SK-N-SH (cell line): ENCODE results near the gene KRTAP10-5. TPM values are rescaled to one million over a fixed set of nuclear protein-coding genes. Genes with fewer than 3 reads are reported as not detected.

Experiments
- CTCF ChIA-PET: fragments of 300-600, 350-600 bp; formaldehyde crosslinking; extraction: SDS; loops from one replicate; lab custom pipeline; 2021; lab: Yijun Ruan, JAX
- POLR2A ChIA-PET: fragments of 350-600 bp; sonication (Branson Sonifier 250); formaldehyde crosslinking; extraction: SDS; loops from one replicate; lab custom pipeline; 2020; ENCODE audit warnings: antibody characterized with exemption, inconsistent platforms; lab: Yijun Ruan, JAX
- DNase-seq: peaks from one replicate; pipeline ENCODE4 v3.0.0; 2012
- H2AFZ ChIP-seq: fragments of 200-600 bp; sonication (generic); 2 replicates; pipeline ENCODE4 v1.8.1; 2016; ENCODE audit warnings: antibody characterized with exemption, mild to moderate bottlenecking, low read depth
- H3F3A ChIP-seq: fragments of 200-600 bp; sonication (generic); replicated peaks from 2 replicates; pipeline ENCODE3; 2016; ENCODE audit warnings: antibody characterized with exemption, mild to moderate bottlenecking; ENCODE audit not compliant: insufficient read depth
- H3K27ac ChIP-seq, 2 experiments: fragments of 200-500 bp in 1 of 2; fragments of 200-600 bp in 1 of 2; sonication (Bioruptor generic) in 1 of 2; sonication (generic), shearing (Covaris generic) in 1 of 2; 2 replicates each; pipeline versions ENCODE4 v1.5.1 to v1.6.1; 2014 to 2016; ENCODE audit warnings: low read depth in 2 of 2, inconsistent platforms in 1 of 2, low read length in 1 of 2, mild to moderate bottlenecking in 1 of 2, mixed read lengths in 1 of 2
- H3K27me3 ChIP-seq: fragments of 200-600 bp; sonication (generic), shearing (Covaris generic); 2 replicates; pipeline ENCODE4 v1.6.1; 2016; ENCODE audit warnings: mixed run types; ENCODE audit not compliant: insufficient read depth
- H3K36me3 ChIP-seq, 2 experiments: fragments of 200-500 bp in 1 of 2; fragments of 200-600 bp in 1 of 2; sonication (Bioruptor generic) in 1 of 2; sonication (generic) in 1 of 2; replicated peaks in 1 of 2; 2 replicates each; pipeline versions ENCODE3 to v1.5.1; 2014 to 2016; ENCODE audit warnings: low read length in 1 of 2, mild to moderate bottlenecking in 1 of 2; ENCODE audit not compliant: insufficient read depth in 2 of 2, control insufficient read depth in 1 of 2
- H3K4me1 ChIP-seq, 2 experiments: fragments of 200-500 bp in 1 of 2; fragments of 200-600 bp in 1 of 2; sonication (Bioruptor generic) in 1 of 2; sonication (generic), shearing (Covaris generic) in 1 of 2; 2 replicates each; pipeline versions ENCODE4 v1.5.1 to v1.6.1; 2014 to 2016; ENCODE audit warnings: low read depth in 1 of 2, low read length in 1 of 2, mixed run types in 1 of 2; ENCODE audit not compliant: insufficient read depth in 2 of 2, control insufficient read depth in 1 of 2
- H3K4me2 ChIP-seq: fragments of 200-600 bp; sonication (generic), shearing (Covaris generic); 2 replicates; pipeline ENCODE4 v1.6.1; 2017; ENCODE audit warnings: mixed run types
- H3K4me3 ChIP-seq, 2 experiments: fragments of 200-500 bp in 1 of 2; fragments of 200-600 bp in 1 of 2; sonication (Bioruptor generic) in 1 of 2; sonication (generic), shearing (Covaris generic) in 1 of 2; 2 replicates each; pipeline versions ENCODE4 v1.5.1 to v1.8.1; 2014 to 2016; ENCODE audit warnings: low read depth in 2 of 2, inconsistent platforms in 1 of 2, low read length in 1 of 2, mild to moderate bottlenecking in 1 of 2, mixed read lengths in 1 of 2, moderate library complexity in 1 of 2
- H3K79me2 ChIP-seq: fragments of 200-600 bp; sonication (generic); 2 replicates; pipeline ENCODE4 v1.8.1; 2017; ENCODE audit warnings: mild to moderate bottlenecking; ENCODE audit not compliant: insufficient read depth
- H3K9ac ChIP-seq: fragments of 200-600 bp; sonication (generic); 2 replicates; pipeline ENCODE4 v1.6.1; 2017; ENCODE audit warnings: mixed run types
- H3K9me2 ChIP-seq: fragments of 200-600 bp; sonication (generic); 2 replicates; pipeline ENCODE4 v1.6.1; 2017; ENCODE audit warnings: mixed run types
- H3K9me3 ChIP-seq: fragments of 200-600 bp; sonication (generic); 2 replicates; pipeline ENCODE4 v1.6.1; 2017; ENCODE audit warnings: mixed run types, mild to moderate bottlenecking, moderate library complexity
- H4K20me1 ChIP-seq: fragments of 200-600 bp; sonication (generic); 2 replicates; pipeline ENCODE4 v1.6.1; 2017; ENCODE audit warnings: mild to moderate bottlenecking, mixed run types; ENCODE audit not compliant: insufficient read depth
- JUND ChIP-seq: IDR thresholded peaks from 2 replicates; pipeline ENCODE4 v1.4.0; 2012
- WGBS: methylation state at CpG from one replicate; pipeline ENCODE4 v1.1.6; 2017; ENCODE audit warnings: low lambda C conversion rate; 5-methylcytosine and 5-hydroxymethylcytosine counted together
- polyA plus RNA-seq, 3 experiments: library from polyadenylated mRNA; depleted of rRNA; stranded (reverse); fragments of >200 nt; gene quantifications; 2 replicates each; pipeline ENCODE4 v1.2.3, GENCODE V29; 2012
- TF ChIP-seq, protein P1 (sequence below): IDR thresholded peaks from 2 replicates; pipeline ENCODE4 v1.6.1; 2012; ENCODE audit warnings: mild to moderate bottlenecking, low read depth, low read length, moderate library complexity

KRTAP10-5 gene
- polyA plus RNA-seq, 1 of the 3 experiments (the other 2 are of a cell fraction), result not detected

DNA sequence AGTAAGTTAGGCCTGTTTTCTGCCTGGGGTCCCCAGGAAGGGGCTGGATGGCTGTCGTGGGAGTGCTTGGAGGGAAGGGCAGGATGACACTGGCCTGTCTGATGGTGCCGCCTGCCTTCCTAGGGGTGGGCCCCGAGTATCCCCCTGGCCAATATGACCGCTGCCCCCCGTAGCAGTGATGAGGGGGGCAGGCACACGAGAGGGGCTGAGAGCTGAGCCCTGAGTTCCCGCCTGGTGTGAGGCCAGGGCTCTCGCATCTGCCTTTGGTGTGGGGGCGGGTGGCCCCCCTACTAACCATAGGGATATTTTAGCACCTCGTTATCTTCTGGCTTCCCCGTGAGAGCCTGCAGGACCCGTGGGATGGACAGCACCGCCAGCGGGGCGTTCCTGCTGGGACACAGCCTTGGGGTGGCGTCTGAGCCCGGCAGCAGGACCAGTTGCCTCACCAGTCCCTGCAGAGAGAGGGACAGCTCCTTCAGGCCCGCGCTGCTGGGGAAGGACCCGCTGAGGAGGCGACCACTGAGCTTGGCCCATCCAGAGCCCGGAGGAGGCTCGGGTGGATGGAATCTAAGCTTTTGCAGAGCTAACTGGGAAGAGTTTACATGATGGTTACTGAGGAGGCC, 50.8 kb downstream of the KRTAP10-5 start:
- DNase-seq, result no peak
- Histone ChIP-seq H3K4me2 (no peak overlapping the region), H3K4me1 (no peaks in the 10 kb centered on the region; a peak in 1 of 4 replicates), H3K9me3 (no peaks in the 10 kb centered on the region), H3K9me2 (no peaks in the 10 kb centered on the region), H2AFZ (no peak overlapping the region), H3K9ac (no peak overlapping the region), H3K36me3 (no peaks in the 10 kb centered on the region), H3K27me3 (peaks cover 32% of the 10 kb centered on the region; the same call in 1 of the 2 replicates), H3F3A (no peaks in the 10 kb centered on the region), H3K27ac (no peak overlapping the region), H3K79me2 (no peaks in the 10 kb centered on the region), H3K4me3 (no peak overlapping the region), H4K20me1 (no peaks in the 10 kb centered on the region)
- CTCF ChIA-PET, result interaction anchor here (0.8 to 1.2 kb wide), 3 partner anchors 9 to 264 kb away, joined by 3 read pairs; no protein-coding TSS in a partner anchor
- POLR2A ChIA-PET, result no interaction called here
- TF ChIP-seq JUND, result no peak
- TF ChIP-seq, protein P1, sequence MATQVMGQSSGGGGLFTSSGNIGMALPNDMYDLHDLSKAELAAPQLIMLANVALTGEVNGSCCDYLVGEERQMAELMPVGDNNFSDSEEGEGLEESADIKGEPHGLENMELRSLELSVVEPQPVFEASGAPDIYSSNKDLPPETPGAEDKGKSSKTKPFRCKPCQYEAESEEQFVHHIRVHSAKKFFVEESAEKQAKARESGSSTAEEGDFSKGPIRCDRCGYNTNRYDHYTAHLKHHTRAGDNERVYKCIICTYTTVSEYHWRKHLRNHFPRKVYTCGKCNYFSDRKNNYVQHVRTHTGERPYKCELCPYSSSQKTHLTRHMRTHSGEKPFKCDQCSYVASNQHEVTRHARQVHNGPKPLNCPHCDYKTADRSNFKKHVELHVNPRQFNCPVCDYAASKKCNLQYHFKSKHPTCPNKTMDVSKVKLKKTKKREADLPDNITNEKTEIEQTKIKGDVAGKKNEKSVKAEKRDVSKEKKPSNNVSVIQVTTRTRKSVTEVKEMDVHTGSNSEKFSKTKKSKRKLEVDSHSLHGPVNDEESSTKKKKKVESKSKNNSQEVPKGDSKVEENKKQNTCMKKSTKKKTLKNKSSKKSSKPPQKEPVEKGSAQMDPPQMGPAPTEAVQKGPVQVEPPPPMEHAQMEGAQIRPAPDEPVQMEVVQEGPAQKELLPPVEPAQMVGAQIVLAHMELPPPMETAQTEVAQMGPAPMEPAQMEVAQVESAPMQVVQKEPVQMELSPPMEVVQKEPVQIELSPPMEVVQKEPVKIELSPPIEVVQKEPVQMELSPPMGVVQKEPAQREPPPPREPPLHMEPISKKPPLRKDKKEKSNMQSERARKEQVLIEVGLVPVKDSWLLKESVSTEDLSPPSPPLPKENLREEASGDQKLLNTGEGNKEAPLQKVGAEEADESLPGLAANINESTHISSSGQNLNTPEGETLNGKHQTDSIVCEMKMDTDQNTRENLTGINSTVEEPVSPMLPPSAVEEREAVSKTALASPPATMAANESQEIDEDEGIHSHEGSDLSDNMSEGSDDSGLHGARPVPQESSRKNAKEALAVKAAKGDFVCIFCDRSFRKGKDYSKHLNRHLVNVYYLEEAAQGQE, result peak; percentile 39; the same call in 1 of the 2 replicates
- WGBS, result 12% methylated on average over 20 of the region's 23 CpGs

Other genes with a start within 250 kb of the KRTAP10-5 start
- gene CFAP410, start 241.2 kb downstream of the KRTAP10-5 start, polyA plus RNA-seq (2012; rRNA removed), result 18.0 and 19.2 TPM in 2 replicates
- not detected in 2 replicates for gene TRPM2, start 227.0 kb downstream of the KRTAP10-5 start, polyA plus RNA-seq (2012; rRNA removed)
- gene LRRC3, start 125.1 kb downstream of the KRTAP10-5 start, polyA plus RNA-seq (2012; rRNA removed), result 1.9 and 2.3 TPM in 2 replicates
- not detected in 2 replicates for gene KRTAP10-1, start 40.4 kb downstream of the KRTAP10-5 start, polyA plus RNA-seq (2012; rRNA removed)
- not detected in 2 replicates for gene KRTAP10-2, start 29.1 kb downstream of the KRTAP10-5 start, polyA plus RNA-seq (2012; rRNA removed)
- gene KRTAP10-3, start 21.8 kb downstream of the KRTAP10-5 start, polyA plus RNA-seq (2012; rRNA removed), result not detected in 2 replicates
- not detected in 2 replicates for gene KRTAP10-4, start 6.9 kb downstream of the KRTAP10-5 start, polyA plus RNA-seq (2012; rRNA removed)
- gene KRTAP10-6, start 11.9 kb upstream of the KRTAP10-5 start, polyA plus RNA-seq (2012; rRNA removed), result not detected in 2 replicates
- not detected in 2 replicates for gene KRTAP10-7, start 20.0 kb upstream of the KRTAP10-5 start, polyA plus RNA-seq (2012; rRNA removed)
- not detected in 2 replicates for gene KRTAP10-8, start 31.5 kb upstream of the KRTAP10-5 start, polyA plus RNA-seq (2012; rRNA removed)
- not detected in 2 replicates for gene KRTAP10-9, start 46.5 kb upstream of the KRTAP10-5 start, polyA plus RNA-seq (2012; rRNA removed)
- gene KRTAP10-10, start 56.8 kb upstream of the KRTAP10-5 start, polyA plus RNA-seq (2012; rRNA removed), result not detected in 2 replicates
- not detected in 2 replicates for gene KRTAP10-11, start 65.8 kb upstream of the KRTAP10-5 start, polyA plus RNA-seq (2012; rRNA removed)
- not detected in 2 replicates for gene KRTAP12-4, start 74.1 kb upstream of the KRTAP10-5 start, polyA plus RNA-seq (2012; rRNA removed)
- gene KRTAP12-3, start 77.3 kb upstream of the KRTAP10-5 start, polyA plus RNA-seq (2012; rRNA removed), result not detected in 2 replicates
- not detected in 2 replicates for gene KRTAP12-2, start 86.3 kb upstream of the KRTAP10-5 start, polyA plus RNA-seq (2012; rRNA removed)
- not detected in 2 replicates for gene KRTAP12-1, start 101.6 kb upstream of the KRTAP10-5 start, polyA plus RNA-seq (2012; rRNA removed)
- not detected in 2 replicates for gene KRTAP10-12, start 116.6 kb upstream of the KRTAP10-5 start, polyA plus RNA-seq (2012; rRNA removed)
- 0.03 and 0.08 TPM in 2 replicates for gene TSPEAR, start 131.0 kb upstream of the KRTAP10-5 start, polyA plus RNA-seq (2012; rRNA removed)
- 129 and 149 TPM in 2 replicates for gene UBE2G2, start 221.2 kb upstream of the KRTAP10-5 start, polyA plus RNA-seq (2012; rRNA removed)
- 89.0 and 125 TPM in 2 replicates for gene SUMO3, start 237.5 kb upstream of the KRTAP10-5 start, polyA plus RNA-seq (2012; rRNA removed)